ENCODE measurements around the gene RASGRF2.

The RASGRF2 gene

GRCh38 chr5:81239613-81240012 is 279.4 kb downstream of the RASGRF2 start:
- no peak overlapping the region for H3K4me3 ChIP-seq (ENCODE audit: low read depth, low read length)
- no peak for TF ChIP-seq CTCF (IDR thresholded peaks at IDR 0.05; ENCODE audit: low read depth, low read length, missing control alignments)
- no peak for DNase-seq (ENCODE audit: low read depth)

- DNase-seq (ENCODE audit: low read depth) = no peak
- TF ChIP-seq CTCF (IDR thresholded peaks at IDR 0.05; ENCODE audit: low read depth, low read length, missing control alignments) = no peak
- no peak overlapping the region for H3K4me3 ChIP-seq (ENCODE audit: low read depth, low read length)
Measured at GRCh38 chr5:81241001-81241400, 280.8 kb downstream of the RASGRF2 start.

GRCh38 chr5:81241961-81242648 is 281.9 kb downstream of the RASGRF2 start:
- no peak for TF ChIP-seq CTCF (IDR thresholded peaks at IDR 0.05; ENCODE audit: low read depth, low read length, missing control alignments)
- no peak for DNase-seq (ENCODE audit: low read depth)
- H3K4me3 ChIP-seq (ENCODE audit: low read depth, low read length) = no peak overlapping the region

GRCh38 chr5:81242906-81243436 is 282.8 kb downstream of the RASGRF2 start:
- H3K4me3 ChIP-seq (ENCODE audit: low read depth, low read length) = no peak overlapping the region
- DNase-seq (ENCODE audit: low read depth) = no peak
- no peak for TF ChIP-seq CTCF (IDR thresholded peaks at IDR 0.05; ENCODE audit: low read depth, low read length, missing control alignments)

- TF ChIP-seq CTCF (IDR thresholded peaks at IDR 0.05; ENCODE audit: low read depth, low read length, missing control alignments) = no peak
Measured at GRCh38 chr5:81244451-81244850, 284.3 kb downstream of the RASGRF2 start.

GRCh38 chr5:81245871-81246235 is 285.7 kb downstream of the RASGRF2 start:
- no peak for DNase-seq (ENCODE audit: low read depth)
- H3K4me3 ChIP-seq (ENCODE audit: low read depth, low read length) = no peak overlapping the region
- no peak for TF ChIP-seq CTCF (IDR thresholded peaks at IDR 0.05; ENCODE audit: low read depth, low read length, missing control alignments)

More at GRCh38 chr5:81244451-81244850, 284.3 kb downstream of the RASGRF2 start:
- DNase-seq (ENCODE audit: low read depth) = no peak
- H3K4me3 ChIP-seq (ENCODE audit: low read depth, low read length) = no peak overlapping the region

GRCh38 chr5:81246697-81247096 is 286.5 kb downstream of the RASGRF2 start:
- no peak overlapping the region for H3K4me3 ChIP-seq (ENCODE audit: low read depth, low read length)
- DNase-seq (ENCODE audit: low read depth) = no peak
- no peak for TF ChIP-seq CTCF (IDR thresholded peaks at IDR 0.05; ENCODE audit: low read depth, low read length, missing control alignments)
